Large intestine (tissue), 3 donors: Measurements from ENCODE around the gene CCT5. TPM values are rescaled to one million over a fixed set of nuclear protein-coding genes. Genes with fewer than 3 reads are reported as not detected.
"Not testable (repeated sequence)": the region's sequence is repeated elsewhere in the genome, so short reads cannot be mapped to it uniquely, and the experiment has no call there.

ENCODE experiments used
- DNase-seq, 2 donors: peaks; one replicate each; pipeline versions ENCODE4 v3.0.0 to v3.0.0-alpha.2; 2013
- H3K27ac ChIP-seq: one replicate; pipeline ENCODE4 v1.5.1; 2013; ENCODE audit warnings: low read length
- H3K27me3 ChIP-seq: 2 replicates; pipeline ENCODE4 v1.6.1; 2013; ENCODE audit warnings: low read length; ENCODE audit not compliant: control insufficient read depth, insufficient read depth
- H3K36me3 ChIP-seq: 2 replicates; pipeline ENCODE4 v1.6.1; 2013; ENCODE audit warnings: low read length; ENCODE audit not compliant: control insufficient read depth, insufficient read depth
- H3K4me1 ChIP-seq: one replicate; pipeline ENCODE4 v1.6.1; 2013; ENCODE audit warnings: low read length; ENCODE audit not compliant: control insufficient read depth, insufficient read depth
- H3K4me3 ChIP-seq: one replicate; pipeline ENCODE4 v1.5.1; 2013; ENCODE audit warnings: low read length
- H3K9me3 ChIP-seq: one replicate; pipeline ENCODE4 v1.6.1; 2013; ENCODE audit warnings: mild to moderate bottlenecking, low read depth, low read length, moderate library complexity; ENCODE audit not compliant: control insufficient read depth
- WGBS: methylation state at CpG from one replicate; pipeline ENCODE4 v1.1.5; 2013; ENCODE audit warnings: low lambda C conversion rate; ENCODE audit not compliant: insufficient coverage; 5-methylcytosine and 5-hydroxymethylcytosine counted together
- polyA plus RNA-seq: library from polyadenylated mRNA; unstranded; fragments of 120-200 nt; gene quantifications from one replicate; pipeline ENCODE4 v1.2.1, GENCODE V29; 2013

The CCT5 gene
- polyA plus RNA-seq, 1 donor = 178 TPM

DNA sequence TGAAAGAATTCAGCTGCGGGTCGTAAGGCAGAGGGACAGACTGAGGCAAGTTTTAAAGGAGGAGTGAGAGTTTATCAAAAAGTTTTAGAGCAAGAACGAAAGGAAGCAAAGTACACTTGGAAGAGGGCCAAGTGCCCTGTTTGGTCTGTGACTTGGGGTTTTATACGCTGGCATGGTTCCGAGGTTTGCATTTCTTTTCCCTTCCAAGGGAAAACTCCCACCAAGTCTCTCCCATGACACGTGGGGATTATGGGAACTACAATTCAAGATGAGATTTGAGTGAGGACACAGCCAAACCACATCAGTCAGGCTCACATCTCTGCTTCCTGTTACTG is 22.8 kb downstream of the CCT5 start:
- H3K27me3 ChIP-seq, H3K36me3 ChIP-seq, H3K4me3 ChIP-seq, DNase-seq, H3K27ac ChIP-seq, H3K4me1 ChIP-seq, H3K9me3 ChIP-seq: not testable (repeated sequence)
- WGBS = 86% methylated on average over 2 of the region's 6 CpGs

GRCh38 chr5:10275460-10275859 is 25.4 kb downstream of the CCT5 start:
- no peak for DNase-seq
- no peaks in the 10 kb centered on the region for H3K27me3 ChIP-seq
- WGBS = 72% methylated on average over 3 of the region's 10 CpGs
- no peak overlapping the region for H3K4me3 ChIP-seq
- no peaks in the 10 kb centered on the region for H3K9me3 ChIP-seq
- peaks cover 14% of the 10 kb centered on the region for H3K36me3 ChIP-seq
- no peak overlapping the region for H3K27ac ChIP-seq
- H3K4me1 ChIP-seq = no peaks in the 10 kb centered on the region

DNA sequence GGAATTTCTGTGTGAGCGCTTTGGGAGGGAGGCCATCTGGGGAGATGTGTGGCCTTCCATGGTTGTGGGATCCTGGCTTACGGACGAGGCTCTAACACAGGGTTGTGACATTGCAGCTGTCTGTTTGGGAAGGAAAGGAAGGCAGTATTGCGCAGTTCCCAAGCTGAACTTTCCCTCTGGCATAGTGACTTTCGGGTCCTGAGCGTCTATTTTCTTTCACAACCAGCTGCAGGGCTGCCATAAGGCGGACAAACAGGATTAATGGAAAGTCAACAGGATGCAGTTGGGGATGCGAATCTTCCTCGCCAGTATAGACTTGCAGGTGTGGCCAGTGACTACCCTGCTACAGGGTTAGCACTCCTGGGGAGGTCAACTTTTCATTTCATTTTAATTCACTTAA is 25.9 kb downstream of the CCT5 start:
- Histone ChIP-seq H3K27ac (no peak overlapping the region), H3K27me3 (no peaks in the 10 kb centered on the region), H3K9me3 (no peaks in the 10 kb centered on the region), H3K4me1 (no peaks in the 10 kb centered on the region), H3K4me3 (no peak overlapping the region), H3K36me3 (peaks cover 14% of the 10 kb centered on the region)
- no peak for DNase-seq
- WGBS = 100% methylated on average over 1 of the region's 9 CpGs

- peaks cover 14% of the 10 kb centered on the region for H3K36me3 ChIP-seq
- H3K9me3 ChIP-seq = no peaks in the 10 kb centered on the region
- H3K27me3 ChIP-seq = no peaks in the 10 kb centered on the region
- 100% methylated on average over 1 of the region's 7 CpGs for WGBS
- no peak overlapping the region for H3K4me3 ChIP-seq
- H3K27ac ChIP-seq = no peak overlapping the region
- no peak for DNase-seq
- no peaks in the 10 kb centered on the region for H3K4me1 ChIP-seq
These were observed 26.6 kb downstream of the CCT5 start for GRCh38 chr5:10276691-10277090.

GRCh38 chr5:10277773-10278630 is 27.9 kb downstream of the CCT5 start:
- Histone ChIP-seq H3K27ac (no peak overlapping the region), H3K4me1 (no peaks in the 10 kb centered on the region), H3K4me3 (no peak overlapping the region), H3K36me3 (peaks cover 14% of the 10 kb centered on the region), H3K9me3 (no peaks in the 10 kb centered on the region), H3K27me3 (no peaks in the 10 kb centered on the region)
- no CpG with 5 or more reads among the region's 13 CpGs for WGBS
- DNase-seq = no peak

DNA sequence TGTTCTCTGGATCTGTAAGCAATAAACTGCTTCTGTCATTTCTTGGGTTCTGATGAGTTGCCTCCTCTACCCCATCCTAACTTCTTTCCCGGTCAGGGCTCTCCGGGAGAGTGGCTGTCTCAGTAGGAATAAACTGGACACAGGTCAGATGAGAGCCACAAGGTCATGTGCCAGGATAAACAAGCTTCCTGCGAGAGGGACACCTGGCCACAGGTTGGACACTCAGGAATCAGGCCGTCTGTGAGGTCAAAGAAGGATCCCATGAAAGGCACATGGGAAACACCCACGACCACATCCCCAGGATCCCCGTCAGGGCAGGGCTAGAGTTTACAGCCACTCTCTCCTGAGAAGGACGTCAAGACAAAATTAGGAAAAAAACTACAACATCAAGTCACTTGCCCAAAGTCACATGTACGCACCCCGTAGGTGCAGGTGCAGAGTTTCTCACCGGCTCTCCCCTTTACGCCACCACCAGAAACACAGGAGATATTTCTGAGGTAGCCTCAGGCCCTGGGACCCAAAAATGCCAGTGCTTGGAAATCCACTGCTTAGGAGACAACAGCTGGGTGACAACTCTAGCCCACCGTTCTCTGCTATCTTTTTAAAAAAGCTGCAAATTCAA is 28.7 kb downstream of the CCT5 start:
- no CpG with 5 or more reads among the region's 12 CpGs for WGBS
- no peak overlapping the region for H3K4me3 ChIP-seq
- DNase-seq = no peak
- H3K4me1 ChIP-seq = no peaks in the 10 kb centered on the region
- no peaks in the 10 kb centered on the region for H3K27me3 ChIP-seq
- H3K9me3 ChIP-seq = no peaks in the 10 kb centered on the region
- H3K36me3 ChIP-seq = peaks cover 14% of the 10 kb centered on the region
- H3K27ac ChIP-seq = no peak overlapping the region

DNA sequence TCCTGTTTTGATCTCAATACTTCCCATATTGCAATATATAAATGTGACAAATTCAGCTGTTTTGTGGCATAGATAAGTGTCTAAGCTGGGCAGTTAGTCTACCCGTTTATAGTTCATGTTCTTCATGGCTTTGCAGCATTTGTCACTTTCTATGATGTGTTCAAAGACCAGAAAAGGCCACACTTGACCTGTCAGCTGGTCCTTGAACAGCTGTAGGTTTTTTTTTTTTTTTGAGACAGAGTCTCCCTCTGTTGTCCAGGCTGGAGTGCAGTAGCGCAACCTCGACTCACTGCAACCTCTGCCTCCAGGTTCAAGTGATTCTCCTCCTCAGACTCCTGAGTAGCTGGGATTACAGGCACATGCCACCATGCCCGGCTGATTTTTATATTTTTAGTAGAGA is 29.2 kb downstream of the CCT5 start:
- no peak for DNase-seq
- H3K27me3 ChIP-seq = no peaks in the 10 kb centered on the region
- WGBS = no CpG with 5 or more reads among the region's 4 CpGs
- H3K27ac ChIP-seq = no peak overlapping the region
- H3K4me3 ChIP-seq = no peak overlapping the region
- no peaks in the 10 kb centered on the region for H3K4me1 ChIP-seq
- H3K36me3 ChIP-seq = peaks cover 12% of the 10 kb centered on the region
- H3K9me3 ChIP-seq = no peaks in the 10 kb centered on the region

GRCh38 chr5:10279925-10280720 is 30.0 kb downstream of the CCT5 start:
- no peaks in the 10 kb centered on the region for H3K4me1 ChIP-seq
- no peak overlapping the region for H3K4me3 ChIP-seq
- H3K9me3 ChIP-seq = no peaks in the 10 kb centered on the region
- H3K27me3 ChIP-seq = no peaks in the 10 kb centered on the region
- no peak overlapping the region for H3K27ac ChIP-seq
- H3K36me3 ChIP-seq = peaks cover 12% of the 10 kb centered on the region
- DNase-seq = no peak
- WGBS = 93% methylated on average over 3 of the region's 7 CpGs

GRCh38 chr5:10283927-10284635 is 34.0 kb downstream of the CCT5 start:
- Histone ChIP-seq H3K27ac (no peak overlapping the region), H3K27me3 (no peaks in the 10 kb centered on the region), H3K4me1 (peaks cover 4% of the 10 kb centered on the region), H3K4me3 (no peak overlapping the region), H3K36me3 (peaks cover 23% of the 10 kb centered on the region), H3K9me3 (no peaks in the 10 kb centered on the region)
- WGBS = no CpG with 5 or more reads among the region's 17 CpGs
- DNase-seq = peak; percentile 51 to 74

DNA sequence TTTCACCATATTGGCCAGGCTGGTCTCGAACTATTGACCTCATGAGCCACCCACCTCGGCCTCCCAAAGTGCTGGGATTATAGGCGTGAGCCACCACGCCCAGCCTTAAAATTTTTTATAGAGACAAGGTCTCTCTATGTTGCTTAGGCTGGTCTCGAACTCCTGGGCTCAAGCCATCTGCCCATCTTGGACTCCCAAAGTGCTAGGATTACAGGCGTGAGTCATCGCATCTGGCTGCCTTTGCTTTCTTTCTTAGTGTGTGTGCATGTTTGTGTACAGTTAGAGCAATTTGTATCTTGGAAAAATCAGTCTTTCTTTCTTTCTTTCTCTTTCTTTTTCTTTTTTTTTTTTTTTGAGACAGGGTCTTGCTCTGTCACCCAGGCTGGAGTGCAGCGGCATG is 35.3 kb downstream of the CCT5 start:
- not testable (repeated sequence) for H3K9me3 ChIP-seq, H3K4me3 ChIP-seq, DNase-seq, H3K27ac ChIP-seq, H3K27me3 ChIP-seq
- Histone ChIP-seq H3K4me1 (peaks cover 11% of the 10 kb centered on the region), H3K36me3 (peaks cover 28% of the 10 kb centered on the region)
- WGBS = 60% methylated on average over 2 of the region's 8 CpGs
